Karpas-422 (cell line): ENCODE results near the gene INPP5A. TPM values are rescaled to one million over a fixed set of nuclear protein-coding genes. Genes with fewer than 3 reads are reported as not detected.
"Not testable (repeated sequence)": the region's sequence is repeated elsewhere in the genome, so short reads cannot be mapped to it uniquely, and the experiment has no call there.

Experiments
- DNase-seq: peaks from one replicate; pipeline ENCODE4 v3.0.0-alpha.2; 2015
- H2AFZ ChIP-seq: fragments of 200-600 bp; sonication (generic); 2 replicates; pipeline ENCODE4 v1.6.1; 2014; ENCODE audit warnings: antibody characterized with exemption, low read length, mixed read lengths
- H3K27ac ChIP-seq: fragments of 200-600 bp; sonication (generic); 2 replicates; pipeline ENCODE4 v1.5.1; 2014; ENCODE audit warnings: mild to moderate bottlenecking, low read length, moderate library complexity
- H3K27me3 ChIP-seq: fragments of 200-600 bp; sonication (generic); 2 replicates; pipeline ENCODE4 v1.6.1; 2014; ENCODE audit warnings: low read length, mixed read lengths
- H3K36me3 ChIP-seq: fragments of 200-600 bp; sonication (generic); 2 replicates; pipeline ENCODE4 v1.6.1; 2014; ENCODE audit warnings: low read length, mixed read lengths; ENCODE audit not compliant: insufficient read depth
- H3K4me1 ChIP-seq: fragments of 200-600 bp; sonication (generic); 2 replicates; pipeline ENCODE4 v1.6.1; 2014; ENCODE audit warnings: mild to moderate bottlenecking, low read length, mixed read lengths
- H3K4me2 ChIP-seq: fragments of 200-600 bp; sonication (generic); 2 replicates; pipeline ENCODE4 v1.6.1; 2014; ENCODE audit warnings: low read length, low read depth, mild to moderate bottlenecking; ENCODE audit not compliant: poor library complexity, severe bottlenecking
- H3K4me3 ChIP-seq: fragments of 200-600 bp; sonication (generic); 2 replicates; pipeline ENCODE4 v1.5.1; 2014; ENCODE audit warnings: mild to moderate bottlenecking, antibody characterized with exemption, low read length, mixed read lengths
- H3K79me2 ChIP-seq: fragments of 200-600 bp; sonication (generic); 2 replicates; pipeline ENCODE4 v1.6.1; 2014; ENCODE audit warnings: mild to moderate bottlenecking, low read length, mixed read lengths
- H3K9ac ChIP-seq: fragments of 200-600 bp; sonication (generic); 2 replicates; pipeline ENCODE4 v1.6.0; 2014; ENCODE audit warnings: low read length
- H3K9me2 ChIP-seq: fragments of 200-600 bp; sonication (generic), shearing (Covaris generic); replicated peaks from 2 replicates; pipeline ENCODE4 v1.6.0; 2014; ENCODE audit warnings: mild to moderate bottlenecking, low read length, moderate library complexity; ENCODE audit not compliant: insufficient read depth
- H3K9me3 ChIP-seq: fragments of 300-700, 200-600 bp; sonication (generic); 2 replicates; pipeline ENCODE4 v1.6.1; 2014; ENCODE audit warnings: low read length, mixed read lengths
- H4K20me1 ChIP-seq: fragments of 200-600 bp; sonication (generic); 2 replicates; pipeline ENCODE4 v1.6.1; 2014; ENCODE audit warnings: mild to moderate bottlenecking, antibody characterized with exemption, low read length, low read depth; ENCODE audit not compliant: insufficient read depth
- total RNA-seq: library from RNA; depleted of rRNA; stranded (reverse); fragments of >200 nt; shearing (Covaris generic); gene quantifications from 2 replicates; pipeline ENCODE4 v1.2.3, GENCODE V29; 2014; ENCODE audit warnings: low replicate concordance

INPP5A gene
- total RNA-seq, 1 experiment from 2014 or later, result 9.1 TPM

GRCh38 chr10:132788831-132789219 lies 251.2 kb downstream of the INPP5A start:
- Histone ChIP-seq H3K4me2 (no peak overlapping the region), H3K9ac (no peak overlapping the region), H3K27ac (no peak overlapping the region), H3K79me2 (no peaks in the 10 kb centered on the region), H3K9me3 (no peaks in the 10 kb centered on the region), H3K9me2 (no peaks in the 10 kb centered on the region), H3K4me1 (peaks cover 10% of the 10 kb centered on the region), H3K36me3 (no peaks in the 10 kb centered on the region), H3K27me3 (no peaks in the 10 kb centered on the region), H2AFZ (no peak overlapping the region), H4K20me1 (peaks cover 9% of the 10 kb centered on the region), H3K4me3 (no peak overlapping the region)
- no peak for DNase-seq

- no peak for DNase-seq
- Histone ChIP-seq H3K9me3 (no peaks in the 10 kb centered on the region), H3K36me3 (no peaks in the 10 kb centered on the region), H4K20me1 (peaks cover 9% of the 10 kb centered on the region), H3K27ac (no peak overlapping the region), H3K9ac (no peak overlapping the region), H3K79me2 (no peaks in the 10 kb centered on the region), H3K4me2 (no peak overlapping the region), H3K4me3 (no peak overlapping the region), H3K4me1 (peaks cover 16% of the 10 kb centered on the region), H3K27me3 (no peaks in the 10 kb centered on the region), H2AFZ (no peak overlapping the region), H3K9me2 (no peaks in the 10 kb centered on the region)
Measured at GRCh38 chr10:132789659-132790148, 252.1 kb downstream of the INPP5A start.

GRCh38 chr10:132790470-132790869 lies 252.9 kb downstream of the INPP5A start:
- Histone ChIP-seq H3K27me3 (no peaks in the 10 kb centered on the region), H3K4me3 (no peak overlapping the region), H3K4me1 (peaks cover 16% of the 10 kb centered on the region), H3K9me2 (no peaks in the 10 kb centered on the region), H3K79me2 (no peaks in the 10 kb centered on the region), H3K36me3 (no peaks in the 10 kb centered on the region), H3K9me3 (no peaks in the 10 kb centered on the region), H4K20me1 (peaks cover 9% of the 10 kb centered on the region), H3K27ac (no peak overlapping the region), H3K4me2 (no peak overlapping the region), H2AFZ (no peak overlapping the region), H3K9ac (no peak overlapping the region)
- DNase-seq, result no peak

- Histone ChIP-seq H3K4me3 (no peak overlapping the region), H3K4me2 (no peak overlapping the region), H4K20me1 (peaks cover 9% of the 10 kb centered on the region), H3K27me3 (no peaks in the 10 kb centered on the region), H3K36me3 (no peaks in the 10 kb centered on the region), H3K9me2 (no peaks in the 10 kb centered on the region), H3K9ac (no peak overlapping the region), H3K4me1 (peaks cover 16% of the 10 kb centered on the region), H3K27ac (no peak overlapping the region), H3K9me3 (no peaks in the 10 kb centered on the region), H3K79me2 (no peaks in the 10 kb centered on the region), H2AFZ (no peak overlapping the region)
- no peak for DNase-seq
Measured at GRCh38 chr10:132790934-132791829, 253.6 kb downstream of the INPP5A start.

- not testable (repeated sequence) for H3K27ac ChIP-seq, H3K79me2 ChIP-seq, H3K9ac ChIP-seq, H3K36me3 ChIP-seq, H2AFZ ChIP-seq, H3K9me3 ChIP-seq, H3K9me2 ChIP-seq, H3K4me2 ChIP-seq, H4K20me1 ChIP-seq, H3K4me3 ChIP-seq, H3K27me3 ChIP-seq, DNase-seq
- H3K4me1 ChIP-seq, result peaks cover 16% of the 10 kb centered on the region
Measured at GRCh38 chr10:132792099-132792498, 254.5 kb downstream of the INPP5A start.

- Histone ChIP-seq H3K27me3 (no peaks in the 10 kb centered on the region), H3K4me1 (peaks cover 16% of the 10 kb centered on the region), H3K79me2 (no peaks in the 10 kb centered on the region), H3K27ac (no peak overlapping the region), H3K9me2 (no peaks in the 10 kb centered on the region), H3K9me3 (no peaks in the 10 kb centered on the region), H3K4me3 (no peak overlapping the region), H4K20me1 (peaks cover 9% of the 10 kb centered on the region), H3K36me3 (no peaks in the 10 kb centered on the region), H3K9ac (no peak overlapping the region), H3K4me2 (no peak overlapping the region), H2AFZ (no peak overlapping the region)
- DNase-seq, result no peak
Measured at GRCh38 chr10:132792796-132793195, 255.2 kb downstream of the INPP5A start.

- Histone ChIP-seq H3K27ac (no peak overlapping the region), H3K4me2 (peak overlapping the region; percentile 54), H3K9me2 (no peaks in the 10 kb centered on the region), H3K9ac (no peak overlapping the region), H3K9me3 (no peaks in the 10 kb centered on the region), H4K20me1 (peaks cover 9% of the 10 kb centered on the region), H3K4me3 (no peak overlapping the region), H3K27me3 (no peaks in the 10 kb centered on the region), H3K79me2 (no peaks in the 10 kb centered on the region), H2AFZ (no peak overlapping the region), H3K4me1 (peaks cover 16% of the 10 kb centered on the region), H3K36me3 (no peaks in the 10 kb centered on the region)
- DNase-seq, result no peak
Measured at GRCh38 chr10:132793213-132793612, 255.6 kb downstream of the INPP5A start.

GRCh38 chr10:132793871-132794849 lies 256.6 kb downstream of the INPP5A start:
- peaks cover 16% of the 10 kb centered on the region for H3K4me1 ChIP-seq
- no peak overlapping the region for H2AFZ ChIP-seq
- no peaks in the 10 kb centered on the region for H3K27me3 ChIP-seq
- peaks cover 9% of the 10 kb centered on the region for H4K20me1 ChIP-seq
- no peaks in the 10 kb centered on the region for H3K9me2 ChIP-seq
- H3K27ac ChIP-seq, result no peak overlapping the region
- peak; percentile 93 for DNase-seq
- H3K9ac ChIP-seq, result no peak overlapping the region
- H3K4me2 ChIP-seq, result peak overlapping the region; percentile 54
- no peak overlapping the region for H3K4me3 ChIP-seq
- no peaks in the 10 kb centered on the region for H3K36me3 ChIP-seq
- H3K9me3 ChIP-seq, result no peaks in the 10 kb centered on the region
- no peaks in the 10 kb centered on the region for H3K79me2 ChIP-seq
